Hepatocyte (in vitro differentiated cells): ENCODE measurements around the gene SLC13A3. TPM values are rescaled to one million over a fixed set of nuclear protein-coding genes. Genes with fewer than 3 reads are reported as not detected.

Experiments used
- DNase-seq: peaks from one replicate; pipeline ENCODE4 v3.0.0-alpha.2; 2016; ENCODE audit warnings: low spot score
- H2AFZ ChIP-seq: fragments of 200-600 bp; sonication (generic); 2 replicates; pipeline ENCODE4 v1.6.0; 2016; ENCODE audit warnings: antibody characterized with exemption, mild to moderate bottlenecking
- H3K27ac ChIP-seq: fragments of 200-600 bp; sonication (generic); 2 replicates; pipeline ENCODE4 v1.5.1; 2016; ENCODE audit warnings: mild to moderate bottlenecking
- H3K27me3 ChIP-seq: fragments of 200-600 bp; sonication (generic); 2 replicates; pipeline ENCODE4 v1.6.1; 2016
- H3K36me3 ChIP-seq: fragments of 200-600 bp; sonication (generic); replicated peaks from 2 replicates; pipeline ENCODE4 v1.5.1; 2016; ENCODE audit warnings: low read depth; ENCODE audit not compliant: insufficient read depth
- H3K4me1 ChIP-seq: fragments of 200-600 bp; sonication (generic); 2 replicates; pipeline ENCODE4 v1.5.1; 2016; ENCODE audit warnings: mild to moderate bottlenecking, moderate library complexity; ENCODE audit not compliant: insufficient read depth
- H3K4me2 ChIP-seq: fragments of 200-600 bp; sonication (generic); 2 replicates; pipeline ENCODE4 v1.6.0; 2016
- H3K4me3 ChIP-seq: fragments of 200-600 bp; sonication (generic); 2 replicates; pipeline ENCODE4 v1.5.1; 2016; ENCODE audit warnings: mild to moderate bottlenecking
- H3K79me2 ChIP-seq: fragments of 200-600 bp; sonication (generic); 2 replicates; pipeline ENCODE4 v1.6.0; 2017; ENCODE audit warnings: mild to moderate bottlenecking
- H3K9me2 ChIP-seq: fragments of 200-600 bp; sonication (generic); replicated peaks from 2 replicates; pipeline ENCODE4 v1.6.0; 2017; ENCODE audit warnings: mild to moderate bottlenecking; ENCODE audit not compliant: insufficient read depth
- H3K9me3 ChIP-seq: fragments of 200-600 bp; sonication (generic); 2 replicates; pipeline ENCODE4 v1.5.1; 2016; ENCODE audit warnings: low read depth, mild to moderate bottlenecking
- H4K20me1 ChIP-seq: fragments of 200-600 bp; sonication (generic); 2 replicates; pipeline ENCODE4 v1.6.0; 2016; ENCODE audit warnings: mild to moderate bottlenecking; ENCODE audit not compliant: insufficient read depth, poor library complexity, severe bottlenecking
- CTCF ChIP-seq: fragments of 200-600 bp; sonication (generic); IDR thresholded peaks from 2 replicates; pipeline ENCODE4 v1.5.1; 2016; ENCODE audit warnings: antibody characterized with exemption, mild to moderate bottlenecking; ENCODE audit not compliant: poor library complexity
- EZH2 ChIP-seq: fragments of 200-600 bp; sonication (generic); IDR thresholded peaks from 2 replicates; pipeline ENCODE4 v1.6.1; 2016; ENCODE audit warnings: antibody characterized with exemption, mild to moderate bottlenecking, borderline replicate concordance
- EZH2phosphoT487 ChIP-seq: fragments of 200-600 bp; sonication (generic); IDR thresholded peaks from one replicate; pipeline ENCODE4 v1.6.1; 2018; ENCODE audit warnings: antibody characterized with exemption, mild to moderate bottlenecking, low read depth, moderate library complexity; ENCODE audit not compliant: unreplicated experiment, severe bottlenecking
- WGBS: methylation state at CpG from one replicate; pipeline ENCODE4 v1.1.6; 2016; ENCODE audit warnings: low lambda C conversion rate; ENCODE audit errors: missing lambda C conversion rate; 5-methylcytosine and 5-hydroxymethylcytosine counted together
- polyA plus RNA-seq: library from polyadenylated mRNA; unstranded; fragments of >200 nt; fragmentation: Nextera tagmentation; extraction: Ambion mirVana; gene quantifications from 2 replicates; pipeline ENCODE4 v1.2.1, GENCODE V29; 2016
- total RNA-seq: library from RNA; depleted of rRNA; stranded (reverse); fragments of >200 nt; gene quantifications from 2 replicates; pipeline ENCODE4 v1.2.3, GENCODE V29; 2014

The SLC13A3 gene
- total and polyA plus RNA-seq, 2 experiments from 2014 or later: 1.8 to 9.4 TPM

DNA sequence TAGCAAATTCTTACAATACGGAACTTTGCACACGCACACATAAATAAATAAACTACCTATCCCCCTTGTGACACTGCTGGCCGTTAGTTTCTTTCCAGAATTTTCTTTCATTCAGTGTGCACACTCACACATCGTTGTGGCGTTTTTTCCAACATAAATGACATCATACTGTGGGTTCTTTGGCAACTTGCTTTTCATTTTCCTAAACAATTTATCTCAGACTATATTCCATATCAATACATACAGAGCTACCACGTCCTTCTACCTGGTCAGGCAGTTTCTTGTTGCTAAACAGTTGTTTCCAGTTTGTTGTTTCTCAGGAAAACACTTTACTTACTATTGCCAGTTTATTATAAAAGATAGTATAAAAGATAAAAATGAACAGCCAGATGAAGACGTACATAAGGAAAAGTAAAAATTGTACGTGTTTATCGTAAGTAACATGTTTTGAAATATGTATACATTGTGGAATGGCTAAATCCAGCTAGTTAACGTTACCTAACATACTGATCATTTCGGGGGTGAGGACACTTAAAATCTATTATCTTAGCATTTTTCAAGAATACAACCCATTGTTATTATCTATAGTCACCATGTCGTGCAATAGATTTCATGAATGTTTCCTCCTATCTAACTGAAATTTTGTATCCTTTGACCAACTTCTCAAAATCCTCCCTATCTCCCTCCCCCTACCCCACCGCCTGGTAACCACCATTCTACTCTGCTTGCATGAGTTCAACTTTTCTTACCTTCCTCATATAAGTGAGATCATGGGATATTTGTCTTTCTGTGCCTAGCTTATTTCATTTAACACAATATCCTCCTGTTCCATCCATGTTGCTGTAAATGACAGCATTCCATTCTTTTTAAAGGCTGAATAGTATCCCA lies 39.2 kb upstream of the SLC13A3 start:
- Histone ChIP-seq H3K27me3 (no peaks in the 10 kb centered on the region), H3K79me2 (peaks cover 33% of the 10 kb centered on the region), H3K4me2 (peak overlapping the region; percentile 71), H3K36me3 (no peaks in the 10 kb centered on the region), H3K4me3 (peak overlapping the region; percentile 6), H3K4me1 (peaks cover 10% of the 10 kb centered on the region), H3K9me3 (no peaks in the 10 kb centered on the region), H4K20me1 (no peaks in the 10 kb centered on the region), H3K27ac (peak overlapping the region; percentile 77), H3K9me2 (no peaks in the 10 kb centered on the region), H2AFZ (peak overlapping the region; percentile 31)
- TF ChIP-seq CTCF (no peak), EZH2phosphoT487 (no peak), EZH2 (no peak)
- WGBS: 68% methylated on average over 13 of the region's 13 CpGs
- no peak for DNase-seq

DNA sequence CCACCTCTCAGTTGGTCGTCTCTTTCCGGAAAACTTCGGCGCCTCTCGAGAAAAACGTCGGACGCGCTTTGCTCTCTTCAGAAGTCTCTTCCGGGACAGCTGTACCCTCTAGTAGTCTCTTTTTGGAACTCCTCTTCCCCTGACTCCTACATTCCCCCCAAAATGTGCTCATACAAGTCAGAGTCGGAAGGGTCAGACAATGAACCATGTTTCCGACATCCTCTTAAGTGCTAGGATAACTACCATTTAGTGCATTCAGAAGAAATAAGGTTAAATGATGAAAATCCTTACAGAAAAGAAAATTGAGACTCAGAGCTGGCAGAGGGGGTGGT lies 38.5 kb upstream of the SLC13A3 start:
- TF ChIP-seq CTCF (no peak), EZH2phosphoT487 (no peak), EZH2 (no peak)
- peak overlapping the region; percentile 77 for H3K27ac ChIP-seq
- H3K4me3 ChIP-seq: peak overlapping the region; percentile 6
- peak overlapping the region; percentile 31 for H2AFZ ChIP-seq
- no peaks in the 10 kb centered on the region for H3K9me2 ChIP-seq
- no peaks in the 10 kb centered on the region for H3K9me3 ChIP-seq
- H4K20me1 ChIP-seq: no peaks in the 10 kb centered on the region
- 2% methylated on average over 12 of the region's 12 CpGs for WGBS
- H3K4me2 ChIP-seq: peak overlapping the region; percentile 71
- no peaks in the 10 kb centered on the region for H3K36me3 ChIP-seq
- H3K27me3 ChIP-seq: no peaks in the 10 kb centered on the region
- peaks cover 9% of the 10 kb centered on the region for H3K4me1 ChIP-seq
- peaks cover 40% of the 10 kb centered on the region for H3K79me2 ChIP-seq
- DNase-seq: no peak

GRCh38 chr20:46689082-46689753 lies 38.0 kb upstream of the SLC13A3 start, which contains the start of gene TP53RK:
Gene TP53RK, minus strand, starts transcription at chr20:46689444. Its CDS starts 30 bp downstream, at chr20:46689414.
- no peaks in the 10 kb centered on the region for H3K9me2 ChIP-seq
- no peaks in the 10 kb centered on the region for H4K20me1 ChIP-seq
- DNase-seq: peak; percentile 99
- no peaks in the 10 kb centered on the region for H3K36me3 ChIP-seq
- H3K4me1 ChIP-seq: peaks cover 9% of the 10 kb centered on the region
- under 1% methylated on average over 60 of the region's 71 CpGs for WGBS
- H3K4me2 ChIP-seq: peak within 1 kb of the TSS; percentile 92
- H3K27ac ChIP-seq: peak within 1 kb of the TSS; percentile 90
- peak within 1 kb of the TSS; percentile 39 for H3K4me3 ChIP-seq
- no peaks in the 10 kb centered on the region for H3K27me3 ChIP-seq
- peak within 1 kb of the TSS; percentile 31 for H2AFZ ChIP-seq
- no peaks in the 10 kb centered on the region for H3K9me3 ChIP-seq
- H3K79me2 ChIP-seq: peaks cover 42% of the 10 kb centered on the region
- TF ChIP-seq EZH2phosphoT487: no peak
